ENCODE results near the gene CCDC88C.
"Not testable (repeated sequence)": the region's sequence is repeated elsewhere in the genome, so short reads cannot be mapped to it uniquely, and the experiment has no call there.

CCDC88C gene

GRCh38 chr14:91249841-91250616 is 167.6 kb downstream of the CCDC88C start:
- H3K4me3 ChIP-seq (ENCODE audit: low read depth, low read length): no peak overlapping the region
- DNase-seq (ENCODE audit: low read depth): no peak
- TF ChIP-seq CTCF (IDR thresholded peaks at IDR 0.05; ENCODE audit: low read depth, low read length, missing control alignments): peak; percentile 14
- in situ Hi-C loops (cut with HindIII; ENCODE audit: low sequenced_read_pairs): no loop called here

GRCh38 chr14:91246051-91246852 is 171.4 kb downstream of the CCDC88C start:
- in situ Hi-C loops (cut with HindIII; ENCODE audit: low sequenced_read_pairs): no loop called here
- no peak overlapping the region for H3K4me3 ChIP-seq (ENCODE audit: low read depth, low read length)
- no peak for DNase-seq (ENCODE audit: low read depth)
- TF ChIP-seq CTCF (IDR thresholded peaks at IDR 0.05; ENCODE audit: low read depth, low read length, missing control alignments): no peak

GRCh38 chr14:91245616-91246015 is 172.0 kb downstream of the CCDC88C start:
- H3K4me3 ChIP-seq (ENCODE audit: low read depth, low read length); DNase-seq (ENCODE audit: low read depth); in situ Hi-C loops (cut with HindIII; ENCODE audit: low sequenced_read_pairs): not testable (repeated sequence)

DNA sequence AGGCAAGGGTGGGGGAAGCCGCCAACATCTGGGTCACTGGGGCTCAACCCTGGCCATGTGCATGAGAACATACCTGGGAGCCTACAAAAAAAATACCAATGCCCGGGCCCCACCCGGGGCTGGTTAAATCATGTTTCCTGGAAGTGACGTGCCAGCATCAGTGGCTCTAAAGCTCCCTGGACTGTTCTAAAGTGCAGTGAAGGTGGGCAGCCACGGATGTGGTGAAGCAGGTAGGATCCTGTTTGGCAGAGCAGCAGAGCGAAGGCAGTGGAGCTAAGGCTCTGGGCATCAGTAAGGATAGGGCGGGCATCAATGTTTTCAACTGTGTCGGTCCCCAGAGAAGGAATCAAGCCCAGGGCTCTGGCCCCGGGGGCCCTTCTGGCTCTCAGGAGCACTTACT is 172.6 kb downstream of the CCDC88C start:
- no peak for DNase-seq (ENCODE audit: low read depth)
- no peak overlapping the region for H3K4me3 ChIP-seq (ENCODE audit: low read depth, low read length)
- in situ Hi-C loops (cut with HindIII; ENCODE audit: low sequenced_read_pairs): no loop called here
- TF ChIP-seq CTCF (IDR thresholded peaks at IDR 0.05; ENCODE audit: low read depth, low read length, missing control alignments): no peak

GRCh38 chr14:91244501-91244901 is 173.1 kb downstream of the CCDC88C start, which contains the start of gene GPR68:
TSS of gene GPR68 (minus strand) at chr14:91244704. CDS start at chr14:91235050, 9,654 bp downstream.
- no peak within 1 kb of the TSS for H3K4me3 ChIP-seq (ENCODE audit: low read depth, low read length)
- in situ Hi-C loops (cut with HindIII; ENCODE audit: low sequenced_read_pairs): no loop called here
- no peak for DNase-seq (ENCODE audit: low read depth)
- TF ChIP-seq CTCF (IDR thresholded peaks at IDR 0.05; ENCODE audit: low read depth, low read length, missing control alignments): no peak

DNA sequence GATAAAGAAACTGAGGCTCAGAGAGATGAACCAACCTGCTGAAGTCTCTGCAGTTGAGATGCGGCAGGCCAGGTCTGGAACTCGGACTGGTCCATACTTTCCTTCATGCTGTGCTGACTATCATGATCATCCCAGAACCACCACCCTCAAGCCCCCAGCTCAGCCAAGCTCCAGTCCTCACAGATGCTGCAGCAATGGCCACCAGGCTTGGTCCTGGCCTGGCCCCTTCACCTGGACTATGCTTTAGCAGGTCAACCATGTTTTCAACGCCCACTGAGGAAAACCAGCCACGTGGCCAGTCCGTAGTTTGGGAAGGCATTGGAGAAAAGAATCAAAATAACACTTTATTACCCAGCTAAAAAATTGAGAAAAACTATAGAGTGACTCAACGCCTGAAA is 174.5 kb downstream of the CCDC88C start:
- no peak overlapping the region for H3K4me3 ChIP-seq (ENCODE audit: low read depth, low read length)
- in situ Hi-C loops (cut with HindIII; ENCODE audit: low sequenced_read_pairs): no loop called here
- no peak for TF ChIP-seq CTCF (IDR thresholded peaks at IDR 0.05; ENCODE audit: low read depth, low read length, missing control alignments)
- DNase-seq (ENCODE audit: low read depth): no peak

GRCh38 chr14:91242635-91243034 is 175.0 kb downstream of the CCDC88C start:
- no peak overlapping the region for H3K4me3 ChIP-seq (ENCODE audit: low read depth, low read length)
- in situ Hi-C loops (cut with HindIII; ENCODE audit: low sequenced_read_pairs): no loop called here
- no peak for TF ChIP-seq CTCF (IDR thresholded peaks at IDR 0.05; ENCODE audit: low read depth, low read length, missing control alignments)
- DNase-seq (ENCODE audit: low read depth): no peak
